ENCODE results near the gene ISL2.
"Not testable (repeated sequence)": the region's sequence is repeated elsewhere in the genome, so short reads cannot be mapped to it uniquely, and the experiment has no call there.

The ISL2 gene

DNA sequence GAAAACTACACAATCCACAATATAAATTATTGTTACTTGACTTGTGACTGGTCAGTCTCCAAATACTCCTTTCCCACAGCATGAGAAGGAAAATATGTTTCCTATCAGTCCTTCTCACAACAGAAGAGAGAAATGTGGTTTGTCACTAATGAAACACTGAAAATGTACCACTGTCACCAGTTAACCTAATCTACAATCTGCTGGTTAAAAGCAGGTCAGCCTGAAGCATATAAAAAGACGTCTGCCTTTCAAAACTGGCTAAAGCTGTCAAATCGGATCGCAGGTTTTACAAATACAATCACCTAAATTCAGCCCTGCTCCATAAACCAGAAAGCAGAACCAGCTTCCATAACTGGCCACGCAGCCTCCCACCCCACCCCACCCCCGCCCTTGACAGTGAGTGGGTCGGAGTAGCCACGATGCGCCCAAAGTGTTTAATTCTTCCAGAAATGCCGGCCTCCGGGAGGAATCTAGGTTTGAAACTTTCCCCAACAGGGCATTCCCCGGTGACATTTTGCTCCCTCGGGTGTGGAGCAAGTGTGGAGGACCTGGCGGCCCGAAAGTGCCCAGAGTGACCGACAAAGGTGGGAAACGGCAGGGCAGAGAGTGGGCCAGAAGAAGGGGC lies 26.0 kb upstream of the ISL2 start:
- H3K27ac ChIP-seq = peak overlapping the region; percentile 77
- H3K27me3 ChIP-seq (ENCODE audit: insufficient read depth, low read depth) = no peaks in the 10 kb centered on the region
- H3K79me2 ChIP-seq (ENCODE audit: insufficient read depth, low read depth) = peaks cover 54% of the 10 kb centered on the region
- H3K4me3 ChIP-seq (IDR thresholded peaks at IDR 0.05; ENCODE audit: insufficient read depth, low read depth, low read length) = no peak overlapping the region
- H3K4me1 ChIP-seq (ENCODE audit: low read depth, poor library complexity, severe bottlenecking) = peaks cover 13% of the 10 kb centered on the region
- peak overlapping the region; percentile 99 for H2AFZ ChIP-seq (ENCODE audit: low read depth)
- no peak for TF ChIP-seq CTCF (conservative IDR thresholded peaks at IDR 0.05; ENCODE audit: low read depth, low read length)
- H4K20me1 ChIP-seq (ENCODE audit: insufficient read depth) = peaks cover 6% of the 10 kb centered on the region; the same call in 1 of the 2 replicates
- H3K4me2 ChIP-seq = peak overlapping the region; percentile 74
- peak overlapping the region; percentile 97 for H3K9ac ChIP-seq
- H3K36me3 ChIP-seq (ENCODE audit: insufficient read depth) = no peaks in the 10 kb centered on the region

- Histone ChIP-seq H3K4me3 (IDR thresholded peaks at IDR 0.05; ENCODE audit: insufficient read depth, low read depth, low read length) (no peak within 1 kb of the TSS), H3K27ac (peak within 1 kb of the TSS; percentile 77), H2AFZ (ENCODE audit: low read depth) (peak within 1 kb of the TSS; percentile 99), H3K36me3 (ENCODE audit: insufficient read depth) (no peaks in the 10 kb centered on the region), H3K4me1 (ENCODE audit: low read depth, poor library complexity, severe bottlenecking) (peaks cover 13% of the 10 kb centered on the region), H3K27me3 (ENCODE audit: insufficient read depth, low read depth) (no peaks in the 10 kb centered on the region), H4K20me1 (ENCODE audit: insufficient read depth) (peaks cover 6% of the 10 kb centered on the region; the same call in 1 of the 2 replicates), H3K9ac (peak within 1 kb of the TSS; percentile 97), H3K4me2 (peak within 1 kb of the TSS; percentile 96), H3K79me2 (ENCODE audit: insufficient read depth, low read depth) (peaks cover 48% of the 10 kb centered on the region)
- no peak for TF ChIP-seq CTCF (conservative IDR thresholded peaks at IDR 0.05; ENCODE audit: low read depth, low read length)
Measured at GRCh38 chr15:76311100-76311953, 25.2 kb upstream of the ISL2 start, which contains the start of gene ETFA. TSS of gene ETFA (minus strand) at chr15:76311469. CDS start at chr15:76311388, 81 bp downstream.

- H3K4me3 ChIP-seq (IDR thresholded peaks at IDR 0.05; ENCODE audit: insufficient read depth, low read depth, low read length) = no peak overlapping the region
- H3K36me3 ChIP-seq (ENCODE audit: insufficient read depth) = no peaks in the 10 kb centered on the region
- peaks cover 2% of the 10 kb centered on the region; the same call in 1 of the 2 replicates for H4K20me1 ChIP-seq (ENCODE audit: insufficient read depth)
- H3K4me2 ChIP-seq = no peak overlapping the region
- TF ChIP-seq CTCF (conservative IDR thresholded peaks at IDR 0.05; ENCODE audit: low read depth, low read length) = no peak
- peaks cover 35% of the 10 kb centered on the region for H3K79me2 ChIP-seq (ENCODE audit: insufficient read depth, low read depth)
- no peak overlapping the region for H3K9ac ChIP-seq
- H2AFZ ChIP-seq (ENCODE audit: low read depth) = no peak overlapping the region
- no peaks in the 10 kb centered on the region for H3K27me3 ChIP-seq (ENCODE audit: insufficient read depth, low read depth)
- H3K4me1 ChIP-seq (ENCODE audit: low read depth, poor library complexity, severe bottlenecking) = peaks cover 13% of the 10 kb centered on the region
- H3K27ac ChIP-seq = no peak overlapping the region
Measured at GRCh38 chr15:76312540-76313174, 23.9 kb upstream of the ISL2 start.

DNA sequence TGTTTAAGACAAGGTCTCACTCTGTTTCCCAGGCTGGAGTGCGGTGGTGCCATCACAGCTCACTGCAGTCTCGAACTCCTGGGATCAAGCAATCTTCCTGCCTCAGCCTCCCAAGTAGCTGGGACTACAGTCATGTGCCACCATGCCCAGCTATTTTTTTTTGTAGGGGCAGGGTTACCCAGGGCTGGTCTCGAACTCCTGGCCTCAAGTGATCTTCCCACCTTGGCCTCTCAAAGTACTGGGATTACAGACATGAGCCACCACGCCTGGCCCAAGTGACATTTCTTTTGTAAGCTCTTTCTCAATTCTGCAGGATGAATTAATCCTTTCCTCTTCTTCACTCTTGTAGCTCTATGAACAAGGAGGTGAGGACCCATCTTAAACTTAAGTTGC lies 23.4 kb upstream of the ISL2 start:
- not testable (repeated sequence) for H3K27me3 ChIP-seq (ENCODE audit: insufficient read depth, low read depth); H4K20me1 ChIP-seq (ENCODE audit: insufficient read depth); H3K36me3 ChIP-seq (ENCODE audit: insufficient read depth); H3K27ac ChIP-seq; H3K9ac ChIP-seq; H3K4me2 ChIP-seq; H2AFZ ChIP-seq (ENCODE audit: low read depth); H3K4me3 ChIP-seq (IDR thresholded peaks at IDR 0.05; ENCODE audit: insufficient read depth, low read depth, low read length)
- Histone ChIP-seq H3K4me1 (ENCODE audit: low read depth, poor library complexity, severe bottlenecking) (peaks cover 13% of the 10 kb centered on the region), H3K79me2 (ENCODE audit: insufficient read depth, low read depth) (peaks cover 30% of the 10 kb centered on the region)
